ENCODE measurements around the gene DGKQ. TPM values are rescaled to one million over a fixed set of nuclear protein-coding genes. Genes with fewer than 3 reads are reported as not detected.

Gene DGKQ
- total RNA-seq, 1 donor from 2014 or later: 17.0 TPM

- DNase-seq (ENCODE audit: low spot score): no peak
These were observed 22.1 kb upstream of the DGKQ start for GRCh38 chr4:995311-996026.

GRCh38 chr4:993111-994029 lies 20.0 kb upstream of the DGKQ start, which contains the start of gene SLC26A1:
Gene SLC26A1 (minus strand): TSS chr4:993404. CDS start chr4:991703, 1,701 bp downstream.
- no peak for DNase-seq (ENCODE audit: low spot score)

- DNase-seq (ENCODE audit: low spot score): no peak
These were observed 19.1 kb upstream of the DGKQ start for GRCh38 chr4:992297-993110.

- DNase-seq (ENCODE audit: low spot score): no peak
These were observed 18.3 kb upstream of the DGKQ start for GRCh38 chr4:991451-992296.

DNA sequence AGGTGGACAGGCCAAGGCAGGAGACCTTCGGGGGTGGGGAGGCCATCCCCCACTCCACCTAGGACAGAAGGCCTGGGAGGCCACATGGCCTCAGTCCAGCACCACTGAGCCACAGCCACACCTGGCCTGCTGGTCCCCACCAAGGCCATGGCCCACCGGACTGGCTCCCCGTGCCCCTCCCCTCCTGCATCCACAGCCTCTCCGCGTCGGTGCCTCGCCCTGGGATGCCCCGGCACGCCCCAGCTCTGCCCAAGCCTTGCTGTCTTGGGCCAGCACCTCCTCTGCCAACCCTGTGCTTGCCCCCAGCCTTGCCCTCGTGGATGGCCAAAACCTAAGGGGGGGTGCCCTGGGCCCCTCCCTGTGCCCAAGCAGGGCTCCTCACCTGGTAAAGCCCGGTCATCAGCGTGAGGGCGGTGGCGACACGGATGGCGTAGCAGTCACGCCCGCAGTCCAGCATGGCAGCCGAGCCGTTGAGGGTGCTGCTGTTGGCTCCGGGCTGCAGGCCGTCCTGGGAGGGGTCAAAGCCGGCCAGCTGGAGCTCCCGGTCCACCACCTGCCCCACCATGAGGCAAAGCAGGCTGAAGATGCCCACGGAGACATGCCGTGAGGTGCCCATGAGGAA lies 17.5 kb upstream of the DGKQ start:
- no peak for DNase-seq (ENCODE audit: low spot score)

- no peak for DNase-seq (ENCODE audit: low spot score)
These were observed 16.5 kb upstream of the DGKQ start for GRCh38 chr4:989722-990471.

GRCh38 chr4:988726-989721 lies 15.7 kb upstream of the DGKQ start:
- no peak for DNase-seq (ENCODE audit: low spot score)

DNA sequence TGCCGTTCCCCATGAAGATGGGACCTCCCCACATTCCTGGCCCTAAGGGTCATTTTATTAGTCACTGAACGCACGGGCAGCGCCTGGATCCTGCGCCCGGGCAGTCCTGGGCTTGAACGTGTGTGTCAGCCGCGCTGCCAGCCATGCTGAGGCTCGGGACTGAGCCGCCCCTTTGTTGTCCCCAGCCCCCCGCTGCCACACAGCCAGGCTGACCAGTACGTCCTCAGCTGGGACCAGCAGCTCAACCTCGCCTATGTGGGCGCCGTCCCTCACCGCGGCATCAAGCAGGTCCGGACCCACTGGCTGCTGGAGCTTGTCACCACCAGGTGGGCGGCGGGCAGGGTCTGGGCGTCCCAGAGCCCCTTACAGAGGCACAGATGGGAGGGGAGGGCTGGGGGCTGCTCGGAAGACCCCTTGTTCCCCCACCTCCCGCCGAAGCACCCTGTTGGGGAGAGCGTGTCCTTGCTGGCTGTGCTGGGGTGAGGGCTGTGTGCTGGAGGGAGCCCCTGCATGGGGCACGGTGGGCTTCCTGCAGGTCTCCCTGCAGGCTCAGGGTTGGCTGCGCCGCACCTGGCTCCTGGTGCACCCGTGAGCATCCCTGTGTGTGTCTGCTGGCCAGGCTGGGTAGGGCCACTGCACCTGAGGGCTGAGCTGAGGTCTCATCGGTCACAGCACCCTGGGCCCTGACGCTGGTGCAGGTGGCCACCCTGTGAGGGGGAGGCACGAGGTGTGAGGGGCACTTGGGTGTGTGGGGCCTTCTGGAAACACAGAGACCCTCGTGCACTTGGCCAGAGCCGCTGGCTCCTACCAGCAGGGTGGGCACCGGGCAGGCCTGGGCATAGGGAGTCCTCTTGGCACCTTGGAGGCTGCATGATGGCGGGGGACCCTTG lies 14.5 kb upstream of the DGKQ start:
- DNase-seq (ENCODE audit: low spot score): no peak

- peak; percentile 86 for DNase-seq (ENCODE audit: low spot score)
These were observed 13.7 kb upstream of the DGKQ start, which contains the start of gene IDUA for GRCh38 chr4:986879-987623. Gene IDUA (plus strand): TSS chr4:987044. CDS start chr4:987085, 41 bp downstream.

- no peak for DNase-seq (ENCODE audit: low spot score)
These were observed 13.1 kb upstream of the DGKQ start for GRCh38 chr4:986428-986878.

DNA sequence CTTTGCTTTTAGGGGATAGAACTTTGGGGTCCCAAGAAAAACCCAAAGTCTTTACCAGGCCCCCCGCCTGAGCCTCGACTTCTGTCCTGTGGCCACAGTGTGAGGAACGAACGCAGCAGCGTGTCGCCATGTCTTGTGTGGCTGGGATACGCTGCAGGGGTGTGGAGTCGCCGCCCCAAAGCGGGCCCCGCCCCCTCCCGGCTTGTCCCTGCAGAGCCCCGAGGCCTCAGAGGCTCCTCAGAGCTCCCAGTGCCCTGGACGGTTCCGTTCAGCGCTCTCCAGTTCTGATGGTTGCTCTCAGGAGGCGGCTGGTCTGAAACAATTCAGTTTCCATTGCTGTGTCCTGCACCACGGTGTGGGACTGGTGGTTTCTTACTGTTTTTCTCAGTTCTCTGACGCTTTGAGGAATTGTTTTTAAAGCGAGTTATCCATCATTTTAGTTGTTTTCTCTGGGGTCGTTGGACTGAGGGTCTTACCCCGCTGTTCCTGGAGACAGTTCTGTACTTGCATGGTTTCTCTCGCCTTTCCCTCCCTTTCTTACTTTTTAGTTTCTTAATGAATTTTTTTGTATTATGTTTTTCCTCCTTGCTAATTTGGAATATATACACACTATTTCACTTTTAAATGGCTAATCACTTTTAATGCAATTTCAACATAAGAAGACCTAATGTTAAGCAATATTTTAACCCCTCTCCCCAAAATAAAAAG lies 11.9 kb upstream of the DGKQ start:
- peak; percentile 76 for DNase-seq (ENCODE audit: low spot score)

GRCh38 chr4:984336-985054 lies 11.1 kb upstream of the DGKQ start:
- DNase-seq (ENCODE audit: low spot score): no peak

GRCh38 chr4:982814-983213 lies 9.4 kb upstream of the DGKQ start:
- DNase-seq (ENCODE audit: low spot score): no peak

DNA sequence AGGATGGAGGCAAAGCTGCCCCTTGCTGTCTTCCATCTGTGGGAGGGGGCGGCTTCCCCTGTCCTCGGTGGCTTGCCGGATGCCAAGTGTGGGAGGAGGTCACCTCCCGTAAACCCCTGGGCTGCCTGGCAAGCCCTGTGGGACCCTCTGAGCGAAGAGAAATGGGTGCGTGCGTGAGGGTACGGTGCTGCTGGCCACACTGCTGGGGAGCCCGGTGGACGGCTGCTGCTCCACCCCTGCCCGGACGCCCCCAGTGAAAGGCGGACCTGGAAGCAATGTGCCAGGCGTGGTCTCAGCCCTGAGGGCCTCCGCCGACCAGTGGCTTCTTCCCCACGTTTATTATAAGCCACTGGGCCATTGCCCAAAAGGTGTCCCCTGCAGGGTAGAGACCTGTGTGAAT lies 8.9 kb upstream of the DGKQ start:
- DNase-seq (ENCODE audit: low spot score): no peak

DNA sequence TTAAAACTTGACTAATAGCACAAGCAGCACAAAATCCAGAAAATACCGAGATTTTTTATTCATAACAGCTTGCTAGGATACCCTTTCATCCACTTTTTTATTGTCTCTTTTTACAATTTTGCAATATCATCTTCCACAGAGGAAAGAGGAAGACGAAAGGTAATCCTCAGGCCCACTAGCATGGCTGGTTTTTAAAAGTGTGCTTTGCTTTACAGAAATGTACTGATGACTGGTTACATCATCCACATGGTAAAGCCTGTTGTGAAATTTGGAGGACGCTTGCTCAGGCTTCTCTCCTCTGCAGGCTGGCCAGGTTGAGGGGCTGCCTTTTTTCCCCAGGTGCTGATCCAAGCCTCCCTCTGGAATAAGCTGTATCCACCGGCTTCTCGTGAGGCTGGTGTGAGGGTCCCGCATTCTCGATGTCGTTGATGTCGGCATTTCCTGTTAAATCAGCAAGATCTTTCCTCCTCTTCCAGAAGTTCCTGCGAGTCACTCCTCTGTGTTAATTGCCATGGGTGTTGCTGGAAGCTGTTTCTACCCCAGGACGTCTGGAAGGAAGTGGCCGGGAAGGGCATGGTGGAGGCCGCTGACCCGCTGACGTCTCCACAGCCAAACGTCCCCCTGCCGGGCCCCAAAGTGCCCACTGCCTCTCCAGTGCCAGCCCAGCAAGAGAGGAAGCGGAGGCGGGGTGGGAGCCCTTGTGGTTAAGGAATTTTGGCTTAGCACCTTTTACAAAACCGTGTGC lies 5.8 kb upstream of the DGKQ start:
- no peak for DNase-seq (ENCODE audit: low spot score)
